ENCODE results near the gene PTPRK.

DNA sequence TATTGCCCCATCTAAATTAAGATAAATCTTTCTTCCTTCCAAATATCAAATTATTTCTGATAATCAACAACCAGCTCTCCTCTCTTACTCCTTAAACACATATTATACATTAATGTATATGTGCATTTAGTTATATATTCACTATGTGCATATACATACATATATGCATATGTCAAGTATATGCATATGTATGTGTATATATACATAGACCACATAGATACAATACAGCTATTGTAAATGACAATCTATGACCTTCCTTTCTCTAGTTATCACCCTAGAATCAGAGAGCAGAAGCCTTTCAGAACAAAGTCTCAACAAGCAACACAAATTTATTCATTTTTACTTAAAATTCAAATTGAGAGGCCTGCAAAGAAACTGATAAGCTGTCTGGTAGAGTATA is 378.5 kb downstream of the PTPRK start:
- TF ChIP-seq, protein P1, sequence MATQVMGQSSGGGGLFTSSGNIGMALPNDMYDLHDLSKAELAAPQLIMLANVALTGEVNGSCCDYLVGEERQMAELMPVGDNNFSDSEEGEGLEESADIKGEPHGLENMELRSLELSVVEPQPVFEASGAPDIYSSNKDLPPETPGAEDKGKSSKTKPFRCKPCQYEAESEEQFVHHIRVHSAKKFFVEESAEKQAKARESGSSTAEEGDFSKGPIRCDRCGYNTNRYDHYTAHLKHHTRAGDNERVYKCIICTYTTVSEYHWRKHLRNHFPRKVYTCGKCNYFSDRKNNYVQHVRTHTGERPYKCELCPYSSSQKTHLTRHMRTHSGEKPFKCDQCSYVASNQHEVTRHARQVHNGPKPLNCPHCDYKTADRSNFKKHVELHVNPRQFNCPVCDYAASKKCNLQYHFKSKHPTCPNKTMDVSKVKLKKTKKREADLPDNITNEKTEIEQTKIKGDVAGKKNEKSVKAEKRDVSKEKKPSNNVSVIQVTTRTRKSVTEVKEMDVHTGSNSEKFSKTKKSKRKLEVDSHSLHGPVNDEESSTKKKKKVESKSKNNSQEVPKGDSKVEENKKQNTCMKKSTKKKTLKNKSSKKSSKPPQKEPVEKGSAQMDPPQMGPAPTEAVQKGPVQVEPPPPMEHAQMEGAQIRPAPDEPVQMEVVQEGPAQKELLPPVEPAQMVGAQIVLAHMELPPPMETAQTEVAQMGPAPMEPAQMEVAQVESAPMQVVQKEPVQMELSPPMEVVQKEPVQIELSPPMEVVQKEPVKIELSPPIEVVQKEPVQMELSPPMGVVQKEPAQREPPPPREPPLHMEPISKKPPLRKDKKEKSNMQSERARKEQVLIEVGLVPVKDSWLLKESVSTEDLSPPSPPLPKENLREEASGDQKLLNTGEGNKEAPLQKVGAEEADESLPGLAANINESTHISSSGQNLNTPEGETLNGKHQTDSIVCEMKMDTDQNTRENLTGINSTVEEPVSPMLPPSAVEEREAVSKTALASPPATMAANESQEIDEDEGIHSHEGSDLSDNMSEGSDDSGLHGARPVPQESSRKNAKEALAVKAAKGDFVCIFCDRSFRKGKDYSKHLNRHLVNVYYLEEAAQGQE (IDR thresholded peaks at IDR 0.05), result no peak
- TF ChIP-seq YY1 (IDR thresholded peaks at IDR 0.05), result no peak

Measured in liver (tissue), 1 donor.